ENCODE measurements around the gene TPM3.

The TPM3 gene

GRCh38 chr1:154199563-154199879 is 7.6 kb upstream of the TPM3 start:
- DNase-seq: no peak

DNA sequence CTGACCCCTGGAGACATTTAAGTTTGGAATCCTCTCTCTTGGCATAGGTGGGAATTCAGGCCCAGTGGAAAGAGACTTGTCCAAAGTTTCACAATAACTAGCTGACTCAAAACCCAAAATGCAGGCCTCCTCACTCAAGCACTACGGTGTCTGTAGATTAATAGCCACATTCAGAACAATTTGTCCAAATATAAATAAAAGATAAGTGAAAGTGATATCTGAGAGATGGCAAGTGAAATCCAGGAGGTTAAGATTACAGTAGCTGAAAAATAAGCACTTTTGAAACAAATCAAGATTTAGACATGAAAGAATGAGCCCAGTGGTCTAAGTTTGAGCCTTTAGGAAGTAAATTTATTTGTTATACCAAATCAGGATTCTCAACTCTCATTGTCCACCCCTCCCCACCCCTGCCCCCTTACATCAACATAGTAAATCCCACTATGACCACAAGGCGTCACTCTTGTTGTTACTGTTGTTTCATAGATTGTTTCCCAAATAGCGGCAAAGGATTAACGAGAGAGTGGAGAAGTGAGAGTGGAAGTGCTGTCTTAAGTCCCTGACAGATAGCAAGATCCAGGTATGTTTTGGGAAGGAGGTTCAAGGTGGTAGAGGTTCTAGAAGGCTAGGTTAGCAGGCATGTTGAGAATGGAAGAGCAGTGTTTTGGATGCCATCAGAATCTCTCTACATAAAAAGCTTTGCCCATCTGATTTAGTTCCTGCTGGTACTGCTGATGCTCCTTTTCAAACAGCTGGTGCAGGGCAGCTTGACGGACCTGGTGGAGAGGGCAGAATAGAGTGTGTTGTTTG is 7.1 kb upstream of the TPM3 start:
- DNase-seq: no peak

GRCh38 chr1:154193821-154194220 is 1.9 kb upstream of the TPM3 start:
- DNase-seq: no peak

DNA sequence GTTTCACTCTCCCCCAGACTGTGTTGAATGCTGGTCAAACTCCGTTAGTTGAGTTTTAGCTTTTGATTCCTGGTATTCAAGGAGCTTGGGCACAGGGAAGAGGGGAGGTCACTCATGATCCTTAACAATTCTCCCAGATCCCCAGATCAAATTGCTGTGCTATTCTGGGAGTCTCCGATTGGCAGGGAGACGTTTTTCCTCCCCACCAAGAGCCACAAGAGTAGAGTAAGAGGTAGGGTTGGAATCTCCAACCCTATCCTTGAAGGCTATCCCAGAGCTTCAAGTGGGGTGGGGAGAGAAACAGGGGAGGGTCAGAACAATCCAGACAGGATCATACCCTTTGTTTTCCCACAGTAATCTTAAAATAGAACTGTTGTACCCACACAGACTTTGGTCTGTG is 576 bp upstream of the TPM3 start:
- no peak for DNase-seq

- no peak for DNase-seq
These were observed 1.4 kb downstream of the TPM3 start for GRCh38 chr1:154190550-154190949.

DNA sequence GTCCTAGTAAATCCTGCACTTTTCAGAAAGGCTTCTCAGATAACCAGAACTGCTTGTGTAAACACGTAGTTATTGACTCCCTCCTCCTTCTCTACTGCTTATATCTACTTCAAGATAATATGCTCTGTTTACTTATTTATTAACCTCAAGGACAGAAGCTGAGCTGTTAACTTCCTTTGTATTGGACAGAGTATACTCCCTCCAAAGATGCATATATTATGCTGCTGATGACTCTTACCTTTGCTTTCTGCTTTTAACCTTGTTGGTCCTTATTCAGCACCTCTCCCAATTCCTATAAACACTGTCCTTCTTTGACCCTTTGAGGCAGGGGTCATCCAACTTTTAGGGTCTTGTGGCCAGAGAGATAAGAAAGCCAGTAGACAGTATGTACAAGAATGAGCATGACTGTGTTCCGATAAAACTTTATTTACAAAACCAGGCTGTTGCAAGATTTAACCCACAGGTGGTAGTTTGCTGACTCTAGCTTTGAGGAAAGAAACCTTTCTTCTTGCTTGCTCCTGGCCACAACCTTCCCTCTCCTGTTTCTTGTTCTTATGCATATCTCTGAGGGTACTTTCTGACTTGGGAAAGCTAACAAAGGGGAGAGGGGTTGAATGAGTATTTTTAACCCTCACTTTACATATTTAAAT is 4.9 kb downstream of the TPM3 start:
- DNase-seq: no peak

DNA sequence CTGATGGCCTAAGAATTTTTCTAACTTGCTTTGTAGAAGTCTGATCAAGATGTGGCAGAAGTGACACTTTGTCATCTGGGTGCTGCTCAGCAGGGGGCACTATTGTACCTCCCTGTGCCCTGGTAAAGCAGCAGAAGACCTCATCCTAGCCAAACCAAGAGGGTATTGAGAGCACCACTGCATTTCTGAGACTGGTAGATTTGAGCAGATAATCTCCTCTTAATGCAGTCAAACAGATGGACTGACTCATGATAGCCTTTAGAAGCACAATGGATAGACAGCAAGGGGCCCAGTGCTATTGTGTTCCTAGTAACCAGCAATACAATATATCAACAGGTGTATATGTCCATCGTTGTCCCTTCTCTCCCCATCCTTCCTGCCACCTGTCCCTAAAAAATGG is 5.7 kb downstream of the TPM3 start:
- DNase-seq: peak; percentile 52

GRCh38 chr1:154183046-154183915 is 8.6 kb downstream of the TPM3 start:
- peak; percentile 89 for DNase-seq

DNA sequence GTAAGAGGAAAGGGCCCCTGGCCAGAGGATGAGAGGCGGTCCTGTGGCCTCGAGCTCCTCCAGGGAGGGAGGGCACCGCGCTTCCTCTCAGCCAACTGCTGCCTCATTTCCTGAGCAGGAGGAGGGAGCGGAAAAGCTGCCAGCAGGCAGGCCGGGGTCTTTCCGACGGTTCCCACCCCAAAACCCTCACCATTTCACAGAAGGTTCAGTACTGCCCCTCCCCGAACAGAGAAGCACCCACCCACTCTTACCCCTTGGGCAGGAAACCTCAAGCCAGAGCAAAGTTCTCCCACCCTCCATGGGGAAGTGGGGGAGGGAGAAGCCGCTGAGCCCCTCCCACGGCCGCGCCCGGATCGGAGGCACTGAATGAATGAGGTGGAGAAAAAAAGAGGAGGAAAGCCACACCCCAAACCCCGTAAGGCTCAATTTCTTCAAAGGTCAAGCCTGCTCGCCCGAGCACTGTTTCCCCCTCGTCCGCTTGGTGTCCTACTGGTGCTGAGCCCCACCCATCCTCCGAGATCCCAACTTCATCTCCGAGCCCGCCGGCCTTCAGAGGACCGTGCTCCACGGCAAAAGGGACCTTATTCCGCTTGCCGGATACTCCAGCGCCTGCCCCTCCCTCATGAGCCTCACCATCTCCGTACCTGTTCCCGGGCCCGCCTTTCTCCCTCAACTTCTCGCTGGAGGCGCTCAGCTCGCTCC is 9.4 kb downstream of the TPM3 start:
- DNase-seq: peak; percentile 78

DNA sequence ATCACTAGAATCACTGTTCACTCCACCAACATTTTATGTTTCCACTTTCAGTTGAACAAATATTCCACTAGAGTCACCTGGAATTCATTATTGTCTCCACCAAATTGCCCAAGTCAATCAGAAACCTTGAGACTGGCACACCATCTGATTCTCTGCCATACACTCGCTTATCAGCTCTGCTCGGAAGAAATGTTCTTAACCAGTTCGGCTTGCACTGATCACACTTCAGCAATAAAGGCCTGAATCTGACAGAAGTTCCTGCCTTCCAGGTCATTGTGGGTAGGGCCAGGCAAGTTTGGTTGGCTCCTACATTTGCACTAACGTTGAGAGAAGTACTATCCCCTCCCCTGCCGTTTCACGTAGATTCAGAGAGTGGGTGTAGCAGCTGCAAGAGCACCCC is 10.0 kb downstream of the TPM3 start:
- DNase-seq: no peak

DNA sequence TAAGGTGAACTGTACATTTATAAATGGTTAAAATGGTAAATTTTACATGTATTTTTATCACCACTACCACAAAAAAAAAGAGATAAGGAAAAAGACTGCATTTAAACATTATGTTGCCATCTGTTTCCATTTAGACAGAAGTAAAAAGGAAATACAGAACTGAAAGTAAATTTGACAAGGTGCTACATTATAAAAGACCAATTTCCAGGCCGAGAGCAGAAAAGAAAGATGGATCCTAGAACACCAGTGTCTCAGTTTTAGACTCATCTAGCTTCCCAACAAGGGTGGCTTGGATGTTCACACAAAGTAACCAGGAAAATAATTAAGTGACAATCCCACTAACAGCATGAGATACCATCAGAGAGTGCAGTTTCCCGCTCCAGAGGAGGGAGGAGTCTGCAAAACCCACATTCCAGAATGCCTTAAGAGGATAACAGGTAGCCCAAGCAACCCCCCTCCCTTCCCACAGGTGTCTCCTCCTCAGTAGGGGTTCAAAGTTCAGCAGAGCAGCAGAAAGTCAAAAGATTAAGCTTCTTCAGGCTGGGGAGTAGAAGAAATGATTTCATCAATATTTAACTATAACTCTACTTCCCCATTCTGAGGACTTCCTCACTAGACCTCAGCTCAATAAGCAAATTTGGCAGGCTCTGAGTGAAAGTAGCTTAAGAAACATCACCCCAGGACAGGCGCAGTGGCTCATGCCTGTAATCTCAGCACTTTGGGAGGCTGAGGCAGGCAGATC is 11.8 kb downstream of the TPM3 start:
- no peak for DNase-seq

DNA sequence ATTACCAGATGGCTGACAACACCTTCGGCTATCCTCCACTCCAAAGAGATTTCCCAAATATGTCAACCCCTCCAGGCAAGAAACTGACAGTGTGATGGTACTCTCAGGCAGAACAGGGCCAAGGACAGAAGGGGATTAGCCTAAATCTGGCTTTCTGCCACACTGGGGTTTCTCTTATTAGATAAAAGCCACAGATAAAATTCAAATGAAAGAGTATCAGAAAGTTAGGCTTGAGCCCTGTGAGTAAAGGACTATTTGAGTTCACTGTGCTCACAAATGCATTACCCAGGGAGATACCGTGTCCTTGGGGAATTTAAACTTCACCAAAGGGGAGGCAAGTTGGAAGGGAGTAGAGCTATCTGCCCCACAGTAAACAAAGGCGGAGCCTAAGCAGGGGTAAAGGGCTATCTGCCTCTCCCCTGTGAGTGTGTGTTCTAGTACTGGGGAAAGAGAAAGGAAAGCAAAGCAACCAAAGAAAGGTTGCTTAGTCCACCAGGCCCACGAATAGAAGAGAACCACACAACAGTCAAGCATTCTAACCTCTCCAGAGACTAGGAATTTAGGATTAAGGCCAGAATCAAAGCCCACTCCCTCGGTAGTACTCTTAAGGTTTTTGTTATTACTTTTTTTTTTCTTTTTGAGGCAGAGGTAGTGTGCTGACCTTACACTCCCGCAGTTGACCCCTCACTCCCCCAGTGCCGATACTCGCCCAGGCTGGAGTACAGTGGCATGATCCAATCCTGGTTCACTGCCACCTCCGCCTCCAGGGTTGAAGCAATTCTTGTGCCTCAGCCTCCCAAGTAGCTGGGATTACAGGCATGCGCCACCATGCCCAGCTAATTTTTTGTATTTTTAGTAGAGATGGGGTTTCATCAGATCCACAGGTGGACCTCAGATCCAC is 12.7 kb downstream of the TPM3 start:
- no peak for DNase-seq

DNA sequence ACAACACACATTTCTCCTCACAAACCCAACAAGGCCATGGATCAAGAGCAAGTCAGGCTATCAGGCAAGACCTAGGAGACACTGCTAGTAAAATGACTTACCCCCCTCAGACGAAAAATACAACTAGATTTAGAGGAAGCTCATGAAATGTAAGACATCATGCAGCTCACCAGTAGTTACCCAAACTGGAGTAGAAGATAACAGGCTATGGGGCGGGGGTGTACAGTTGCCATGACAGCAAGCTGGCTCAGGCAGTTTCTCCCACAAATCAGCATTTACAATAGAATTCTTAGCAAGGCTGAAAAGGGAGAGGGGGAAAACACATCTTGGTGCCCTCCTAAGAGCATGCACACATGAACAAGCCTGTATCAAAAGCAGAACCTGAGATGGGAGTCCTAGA is 13.9 kb downstream of the TPM3 start:
- no peak for DNase-seq

GRCh38 chr1:154176337-154176736 is 15.6 kb downstream of the TPM3 start:
- no peak for DNase-seq

GRCh38 chr1:154174654-154175053 is 17.2 kb downstream of the TPM3 start:
- DNase-seq: no peak

GRCh38 chr1:154171880-154172279 is 20.0 kb downstream of the TPM3 start:
- no peak for DNase-seq

DNA sequence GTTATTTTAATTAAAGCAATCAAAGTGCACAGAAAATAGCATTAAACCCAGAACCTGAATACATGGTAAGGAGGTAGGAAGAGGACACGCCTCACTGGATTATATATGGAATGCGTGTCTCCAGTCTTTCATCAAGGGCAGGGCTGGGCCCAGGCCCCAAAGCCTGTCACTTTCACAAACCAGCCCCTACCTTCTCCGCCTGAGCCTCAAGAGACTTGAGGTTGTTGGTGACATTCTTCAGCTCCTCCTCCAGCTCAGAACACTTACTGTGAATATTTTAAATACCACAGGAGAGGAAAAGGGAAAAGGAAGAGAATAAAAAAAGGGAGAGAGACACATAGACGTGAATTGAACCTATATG is 20.7 kb downstream of the TPM3 start:
- DNase-seq: no peak

DNA sequence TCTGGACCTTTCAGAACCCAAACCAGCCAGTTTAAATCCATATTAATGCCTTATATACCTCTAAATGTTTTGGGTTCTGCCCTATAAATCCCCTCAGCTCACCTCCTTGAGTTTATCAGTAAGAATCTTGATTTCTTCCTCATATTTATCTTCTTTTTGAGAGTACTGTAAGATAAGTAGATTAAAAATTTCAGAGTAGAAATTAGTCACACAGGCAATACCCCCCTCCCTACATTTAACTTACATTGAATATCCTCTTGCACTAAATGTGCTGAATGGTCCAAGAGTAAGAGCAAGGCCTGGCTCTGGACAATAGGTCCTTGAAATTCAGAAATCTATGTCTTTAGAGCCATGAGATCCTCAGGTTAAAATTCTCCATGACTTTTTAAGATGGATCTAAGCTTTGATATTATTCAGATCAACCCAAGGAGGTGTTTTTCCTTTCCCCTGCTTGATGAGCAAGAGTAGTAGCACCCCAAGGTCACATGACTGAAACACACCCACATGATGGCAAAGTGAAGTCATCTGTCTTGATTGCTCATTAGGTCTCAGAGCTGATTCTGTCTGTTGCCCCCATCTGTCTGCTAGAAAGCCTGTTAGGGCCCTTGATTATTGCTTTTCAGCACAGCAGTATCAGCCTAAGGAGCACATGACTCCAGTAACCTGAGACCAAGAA is 21.2 kb downstream of the TPM3 start:
- no peak for DNase-seq

GRCh38 chr1:154167461-154167860 is 24.4 kb downstream of the TPM3 start:
- no peak for DNase-seq

- DNase-seq: no peak
These were observed 25.7 kb downstream of the TPM3 start for GRCh38 chr1:154166207-154166606.

GRCh38 chr1:154159554-154159953 is 32.3 kb downstream of the TPM3 start:
- no peak for DNase-seq

Measured in NK-92 treated with Interleukin-12 subunit alpha and Interleukin-12 subunit beta, amount 100 ng/mL, for 24 hours (cell line).